GM12801 (cell line): ENCODE results near the gene STAC3.

Experiments
- CTCF ChIP-seq: IDR thresholded peaks from one replicate; pipeline ENCODE4 v1.5.1; 2011; ENCODE audit warnings: control low read depth; ENCODE audit not compliant: insufficient read length; ENCODE audit errors: extremely low read depth

Gene STAC3

DNA sequence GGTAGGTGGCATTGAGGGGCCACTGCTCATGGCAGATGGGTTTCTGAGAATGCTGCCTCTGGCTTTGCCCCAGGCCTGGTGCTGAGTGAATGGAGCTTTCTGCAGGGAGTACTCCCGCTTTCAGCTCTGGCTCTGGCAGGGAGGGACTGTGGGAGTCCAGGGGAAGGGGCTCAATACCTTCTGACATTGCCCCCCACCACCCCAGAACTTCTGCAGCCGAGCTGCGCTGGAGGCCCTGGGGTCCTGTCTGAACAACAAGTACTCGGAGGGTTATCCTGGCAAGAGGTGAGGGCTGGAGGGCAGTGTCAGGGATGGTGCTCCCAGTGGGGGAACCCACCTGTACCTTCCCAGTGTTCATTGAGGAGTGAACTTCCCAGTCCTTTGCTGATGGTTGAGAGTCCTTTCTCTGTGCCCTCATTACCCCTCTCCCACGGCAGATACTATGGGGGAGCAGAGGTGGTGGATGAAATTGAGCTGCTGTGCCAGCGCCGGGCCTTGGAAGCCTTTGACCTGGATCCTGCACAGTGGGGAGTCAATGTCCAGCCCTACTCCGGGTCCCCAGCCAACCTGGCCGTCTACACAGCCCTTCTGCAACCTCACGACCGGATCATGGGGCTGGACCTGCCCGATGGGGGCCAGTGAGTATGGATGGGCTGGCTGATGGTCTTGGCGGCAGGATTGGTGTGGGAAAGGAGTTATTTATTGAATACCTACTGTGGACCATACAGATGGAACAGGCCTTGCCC lies 19.5 kb downstream of the STAC3 start:
- TF ChIP-seq CTCF, result no peak

GRCh38 chr12:57230381-57231155 lies 20.4 kb downstream of the STAC3 start:
- no peak for TF ChIP-seq CTCF

- no peak for TF ChIP-seq CTCF
Measured at GRCh38 chr12:57229634-57230380, 21.2 kb downstream of the STAC3 start, which contains the start of gene SHMT2. Gene SHMT2 (plus strand): TSS chr12:57229711. CDS start chr12:57229779, 68 bp downstream.

DNA sequence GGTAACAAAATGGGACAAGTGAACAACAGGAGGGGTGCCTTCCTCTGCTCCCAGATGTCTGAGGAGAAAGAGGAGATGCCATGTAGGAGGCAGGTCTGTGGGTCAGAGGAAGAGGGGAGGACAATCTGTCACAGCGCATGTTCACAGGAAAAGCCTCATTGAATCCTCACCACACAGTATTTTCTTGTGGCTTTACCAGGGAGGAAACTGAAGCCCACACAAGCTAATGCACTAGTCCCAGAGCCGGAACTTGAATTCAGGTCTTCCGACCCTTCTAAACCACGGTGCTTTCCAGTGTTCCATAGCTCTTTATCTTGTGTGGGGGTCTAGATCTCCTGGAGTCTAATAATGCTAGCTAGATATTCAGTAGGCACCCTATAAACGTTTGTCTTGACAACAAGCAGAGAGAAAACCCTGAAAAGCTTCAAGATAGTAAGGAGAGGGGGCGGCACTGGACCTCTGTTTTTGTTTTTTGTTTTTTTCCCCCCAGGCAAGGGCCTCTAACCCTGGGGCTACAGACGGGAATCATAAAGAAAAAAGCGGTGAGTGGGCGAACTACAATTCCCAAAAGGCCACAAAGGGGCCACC lies 21.8 kb downstream of the STAC3 start:
- TF ChIP-seq CTCF, result no peak

- TF ChIP-seq CTCF, result no peak
Measured at GRCh38 chr12:57227315-57228115, 23.5 kb downstream of the STAC3 start.

- TF ChIP-seq CTCF, result no peak
Measured at GRCh38 chr12:57226588-57227314, 24.2 kb downstream of the STAC3 start.
